ENCODE data around the gene SRL.

Gene SRL

GRCh38 chr16:4200781-4201137 lies 41.1 kb downstream of the SRL start:
- no peak for DNase-seq (ENCODE audit: low read depth)

GRCh38 chr16:4200000-4200780 lies 41.7 kb downstream of the SRL start:
- DNase-seq (ENCODE audit: low read depth) = no peak

GRCh38 chr16:4198816-4199215 lies 43.1 kb downstream of the SRL start:
- no peak for DNase-seq (ENCODE audit: low read depth)

GRCh38 chr16:4194661-4195060 lies 47.2 kb downstream of the SRL start:
- DNase-seq (ENCODE audit: low read depth) = no peak

GRCh38 chr16:4193920-4194319 lies 48.0 kb downstream of the SRL start:
- no peak for DNase-seq (ENCODE audit: low read depth)

GRCh38 chr16:4192206-4192605 lies 49.7 kb downstream of the SRL start:
- no peak for DNase-seq (ENCODE audit: low read depth)

GRCh38 chr16:4190712-4191333 lies 51.1 kb downstream of the SRL start:
- no peak for DNase-seq (ENCODE audit: low read depth)

- no peak for DNase-seq (ENCODE audit: low read depth)
These were observed 51.8 kb downstream of the SRL start for GRCh38 chr16:4190086-4190485.

GRCh38 chr16:4184038-4184702 lies 57.7 kb downstream of the SRL start:
- DNase-seq (ENCODE audit: low read depth) = no peak

GRCh38 chr16:4183237-4184037 lies 58.4 kb downstream of the SRL start:
- DNase-seq (ENCODE audit: low read depth) = peak; percentile 57

- no peak for DNase-seq (ENCODE audit: low read depth)
These were observed 59.2 kb downstream of the SRL start for GRCh38 chr16:4182581-4183236.

- no peak for DNase-seq (ENCODE audit: low read depth)
These were observed 61.4 kb downstream of the SRL start for GRCh38 chr16:4180511-4180910.

- DNase-seq (ENCODE audit: low read depth) = no peak
These were observed 62.1 kb downstream of the SRL start for GRCh38 chr16:4179763-4180260.

GRCh38 chr16:4179020-4179419 lies 62.9 kb downstream of the SRL start:
- DNase-seq (ENCODE audit: low read depth) = no peak

GRCh38 chr16:4178468-4179010 lies 63.3 kb downstream of the SRL start:
- DNase-seq (ENCODE audit: low read depth) = no peak

- DNase-seq (ENCODE audit: low read depth) = no peak
These were observed 64.9 kb downstream of the SRL start for GRCh38 chr16:4176906-4177417.

GRCh38 chr16:4175849-4176248 lies 66.0 kb downstream of the SRL start:
- no peak for DNase-seq (ENCODE audit: low read depth)

GRCh38 chr16:4172070-4172469 lies 69.8 kb downstream of the SRL start:
- DNase-seq (ENCODE audit: low read depth) = no peak

GRCh38 chr16:4169415-4169814 lies 72.5 kb downstream of the SRL start:
- DNase-seq (ENCODE audit: low read depth) = no peak

- no peak for DNase-seq (ENCODE audit: low read depth)
These were observed 75.1 kb downstream of the SRL start for GRCh38 chr16:4166821-4167220.

All from T-helper 22 cell (primary cell).